Measurements from ENCODE around the gene ZSWIM5.

Gene ZSWIM5

GRCh38 chr1:45038661-45039364 lies 167.6 kb downstream of the ZSWIM5 start:
- DNase-seq (ENCODE audit: extremely low read depth, low read depth) = no peak
- no peak for TF ChIP-seq CTCF (IDR thresholded peaks at IDR 0.05; ENCODE audit: low read depth, low read length)

GRCh38 chr1:45038240-45038639 lies 168.2 kb downstream of the ZSWIM5 start:
- no peak for TF ChIP-seq CTCF (IDR thresholded peaks at IDR 0.05; ENCODE audit: low read depth, low read length)
- no peak for DNase-seq (ENCODE audit: extremely low read depth, low read depth)

GRCh38 chr1:45037456-45037855 lies 168.9 kb downstream of the ZSWIM5 start:
- no peak for TF ChIP-seq CTCF (IDR thresholded peaks at IDR 0.05; ENCODE audit: low read depth, low read length)
- DNase-seq (ENCODE audit: extremely low read depth, low read depth) = no peak

- no peak for TF ChIP-seq CTCF (IDR thresholded peaks at IDR 0.05; ENCODE audit: low read depth, low read length)
Observed at GRCh38 chr1:45035631-45036301, 170.6 kb downstream of the ZSWIM5 start.

GRCh38 chr1:45033356-45033755 lies 173.0 kb downstream of the ZSWIM5 start:
- no peak for DNase-seq (ENCODE audit: extremely low read depth, low read depth)
- TF ChIP-seq CTCF (IDR thresholded peaks at IDR 0.05; ENCODE audit: low read depth, low read length) = no peak

More at GRCh38 chr1:45035631-45036301, 170.6 kb downstream of the ZSWIM5 start:
- DNase-seq (ENCODE audit: extremely low read depth, low read depth) = no peak

- no peak for DNase-seq (ENCODE audit: extremely low read depth, low read depth)
- no peak for TF ChIP-seq CTCF (IDR thresholded peaks at IDR 0.05; ENCODE audit: low read depth, low read length)
Observed at GRCh38 chr1:45032837-45033236, 173.6 kb downstream of the ZSWIM5 start.

- no peak for TF ChIP-seq CTCF (IDR thresholded peaks at IDR 0.05; ENCODE audit: low read depth, low read length)
- DNase-seq (ENCODE audit: extremely low read depth, low read depth) = no peak
Observed at GRCh38 chr1:45026446-45026845, 180.0 kb downstream of the ZSWIM5 start.

Data from AG09319 (cell line).